ENCODE results near the gene ADAM20. TPM values are rescaled to one million over a fixed set of nuclear protein-coding genes. Genes with fewer than 3 reads are reported as not detected.

Gene ADAM20
- total and polyA plus RNA-seq, 11 donors: 0.19 to 0.56 (median 0.32) TPM; not detected in 2

DNA sequence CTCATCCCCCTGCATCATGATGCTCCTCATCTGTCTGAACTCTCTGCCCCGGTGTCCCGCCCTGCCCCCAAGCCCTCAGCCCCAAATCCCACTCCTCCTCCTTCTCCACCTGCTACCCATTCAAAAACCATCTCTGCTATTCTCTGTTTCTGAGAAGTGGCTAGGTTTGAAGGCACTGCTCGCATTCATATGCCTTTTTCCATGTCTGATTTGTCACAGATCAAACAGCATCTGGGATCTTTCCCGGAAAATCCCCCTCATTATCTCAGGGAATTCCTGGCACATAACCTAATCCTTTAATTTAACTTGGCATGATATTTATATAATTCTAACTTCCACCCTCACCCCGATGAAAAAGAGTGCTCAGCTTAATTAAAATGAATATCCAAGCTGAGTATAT, 3.3 kb upstream of the ADAM20 start:
- H3K4me3 ChIP-seq: no peak overlapping the region
- no peak for TF ChIP-seq POLR2A (IDR thresholded peaks at IDR 0.05)
- TF ChIP-seq, protein P1, sequence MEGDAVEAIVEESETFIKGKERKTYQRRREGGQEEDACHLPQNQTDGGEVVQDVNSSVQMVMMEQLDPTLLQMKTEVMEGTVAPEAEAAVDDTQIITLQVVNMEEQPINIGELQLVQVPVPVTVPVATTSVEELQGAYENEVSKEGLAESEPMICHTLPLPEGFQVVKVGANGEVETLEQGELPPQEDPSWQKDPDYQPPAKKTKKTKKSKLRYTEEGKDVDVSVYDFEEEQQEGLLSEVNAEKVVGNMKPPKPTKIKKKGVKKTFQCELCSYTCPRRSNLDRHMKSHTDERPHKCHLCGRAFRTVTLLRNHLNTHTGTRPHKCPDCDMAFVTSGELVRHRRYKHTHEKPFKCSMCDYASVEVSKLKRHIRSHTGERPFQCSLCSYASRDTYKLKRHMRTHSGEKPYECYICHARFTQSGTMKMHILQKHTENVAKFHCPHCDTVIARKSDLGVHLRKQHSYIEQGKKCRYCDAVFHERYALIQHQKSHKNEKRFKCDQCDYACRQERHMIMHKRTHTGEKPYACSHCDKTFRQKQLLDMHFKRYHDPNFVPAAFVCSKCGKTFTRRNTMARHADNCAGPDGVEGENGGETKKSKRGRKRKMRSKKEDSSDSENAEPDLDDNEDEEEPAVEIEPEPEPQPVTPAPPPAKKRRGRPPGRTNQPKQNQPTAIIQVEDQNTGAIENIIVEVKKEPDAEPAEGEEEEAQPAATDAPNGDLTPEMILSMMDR (IDR thresholded peaks at IDR 0.05): no peak
- DNase-seq (no peak), ATAC-seq (no peak)
- peaks cover 0 to 8% (median 0%) of the 10 kb centered on the region in 9 donors for H3K36me3 ChIP-seq
- 74 to 85% (median 82%) methylated on average over 5 of the region's 5 CpGs for WGBS, 4 donors
- no peaks in the 10 kb centered on the region for H3K4me1 ChIP-seq
- H3K27me3 ChIP-seq: no peaks in the 10 kb centered on the region
- no peak overlapping the region for H3K27ac ChIP-seq
- H3K9me3 ChIP-seq: peaks cover 0 to 21% (median 1%) of the 10 kb centered on the region in 12 donors
- intact Hi-C loops (cut with DNase I): no loop called here

- no peaks in the 10 kb centered on the region for H3K4me1 ChIP-seq
- peaks cover 0 to 18% (median 2%) of the 10 kb centered on the region in 9 donors for H3K36me3 ChIP-seq
- DNase-seq (no peak), ATAC-seq (no peak)
- intact Hi-C loops (cut with DNase I): no loop called here
- peaks cover 0 to 34% (median 4%) of the 10 kb centered on the region in 12 donors for H3K9me3 ChIP-seq
- 93 to 100% (median 95%) methylated on average over 1 of the region's 1 CpG for WGBS, 4 donors
- TF ChIP-seq, protein P1 (IDR thresholded peaks at IDR 0.05): no peak
- no peak for TF ChIP-seq POLR2A (IDR thresholded peaks at IDR 0.05)
- H3K27me3 ChIP-seq: no peaks in the 10 kb centered on the region
- no peak overlapping the region for H3K27ac ChIP-seq
- no peak overlapping the region for H3K4me3 ChIP-seq
These were observed 2.0 kb upstream of the ADAM20 start for GRCh38 chr14:70536830-70537229.

DNA sequence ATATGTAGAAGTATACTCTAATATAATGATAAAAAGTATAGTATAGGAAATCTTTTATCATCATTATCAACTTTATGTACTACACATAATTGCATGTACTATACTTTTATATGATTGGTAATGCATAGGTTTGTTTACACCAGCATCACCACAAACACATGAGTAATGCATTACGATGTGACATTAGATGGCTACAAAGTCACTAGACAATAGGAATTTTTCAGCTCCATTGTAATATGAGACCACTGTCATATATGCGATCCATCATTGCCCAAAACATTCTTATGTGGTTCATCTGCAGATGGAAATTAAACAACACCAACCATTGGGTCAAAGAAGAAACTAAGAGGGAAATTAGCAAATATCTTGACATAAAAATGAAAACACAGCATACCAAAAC, 4.4 kb downstream of the ADAM20 start:
- H3K9me3 ChIP-seq: peaks cover 0 to 23% (median 0%) of the 10 kb centered on the region in 12 donors
- no peak for DNase-seq
- no peaks in the 10 kb centered on the region for H3K27me3 ChIP-seq
- no peak overlapping the region for H3K4me3 ChIP-seq
- peaks cover 0 to 13% (median 2%) of the 10 kb centered on the region in 9 donors for H3K36me3 ChIP-seq
- WGBS, 4 donors: 95 to 99% (median 97%) methylated on average over 2 of the region's 2 CpGs
- no peaks in the 10 kb centered on the region for H3K4me1 ChIP-seq
- no peak overlapping the region for H3K27ac ChIP-seq
- TF ChIP-seq, protein P1 (IDR thresholded peaks at IDR 0.05): no peak
- TF ChIP-seq POLR2A (IDR thresholded peaks at IDR 0.05): no peak
- intact Hi-C loops (cut with DNase I): no loop called here
- no peak for ATAC-seq

DNA sequence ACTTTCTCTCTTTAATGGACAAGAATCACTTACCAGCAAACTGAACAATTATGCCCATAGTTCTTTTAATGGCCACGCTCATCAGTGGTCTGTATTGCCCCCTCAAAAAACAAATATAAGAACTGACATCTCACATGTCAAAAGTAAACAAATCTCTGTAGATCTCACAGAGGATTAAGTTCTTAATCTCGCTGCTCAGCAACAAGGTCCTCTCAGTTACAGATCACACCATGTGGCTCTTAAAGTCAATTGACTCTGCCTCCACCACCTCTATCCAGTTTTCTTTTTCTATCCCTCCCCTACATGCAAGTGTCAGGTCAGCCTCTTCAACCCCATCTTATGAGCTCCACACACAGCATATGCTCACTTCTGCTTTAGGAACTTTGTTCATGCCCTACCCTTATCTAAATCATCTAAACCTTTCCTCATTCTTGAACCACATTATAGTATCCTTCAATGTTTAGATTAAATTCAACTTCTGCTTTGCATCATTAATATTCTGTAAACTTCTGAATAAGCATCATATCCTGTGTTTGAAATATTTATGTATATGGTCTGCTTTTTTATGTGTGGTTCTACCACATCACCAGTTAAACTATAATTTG, 7.2 kb downstream of the ADAM20 start:
- no peak for TF ChIP-seq POLR2A (IDR thresholded peaks at IDR 0.05)
- TF ChIP-seq, protein P1 (IDR thresholded peaks at IDR 0.05): no peak
- intact Hi-C loops (cut with DNase I): no loop called here
- no peak for ATAC-seq
- 95 to 98% (median 96%) methylated on average over 2 of the region's 2 CpGs for WGBS, 4 donors
- Histone ChIP-seq H3K4me3 (no peak overlapping the region), H3K27ac (no peak overlapping the region), H3K27me3 (no peaks in the 10 kb centered on the region), H3K4me1 (no peaks in the 10 kb centered on the region), H3K36me3 (peaks cover 0 to 26% (median 12%) of the 10 kb centered on the region in 9 donors), H3K9me3 (peaks cover 0 to 15% (median 0%) of the 10 kb centered on the region in 12 donors)
- no peak for DNase-seq

All from heart left ventricle (tissue), 16 donors.